ENCODE results near the gene SLC2A6. TPM values are rescaled to one million over a fixed set of nuclear protein-coding genes. Genes with fewer than 3 reads are reported as not detected.
A peak's percentile ranks its signal among the peaks of the same experiment; 100 is the strongest.
"Not testable (repeated sequence)": the region's sequence is repeated elsewhere in the genome, so short reads cannot be mapped to it uniquely, and the experiment has no call there.

The SLC2A6 gene
- polyA plus RNA-seq, 1 donor = 0.81 TPM

DNA sequence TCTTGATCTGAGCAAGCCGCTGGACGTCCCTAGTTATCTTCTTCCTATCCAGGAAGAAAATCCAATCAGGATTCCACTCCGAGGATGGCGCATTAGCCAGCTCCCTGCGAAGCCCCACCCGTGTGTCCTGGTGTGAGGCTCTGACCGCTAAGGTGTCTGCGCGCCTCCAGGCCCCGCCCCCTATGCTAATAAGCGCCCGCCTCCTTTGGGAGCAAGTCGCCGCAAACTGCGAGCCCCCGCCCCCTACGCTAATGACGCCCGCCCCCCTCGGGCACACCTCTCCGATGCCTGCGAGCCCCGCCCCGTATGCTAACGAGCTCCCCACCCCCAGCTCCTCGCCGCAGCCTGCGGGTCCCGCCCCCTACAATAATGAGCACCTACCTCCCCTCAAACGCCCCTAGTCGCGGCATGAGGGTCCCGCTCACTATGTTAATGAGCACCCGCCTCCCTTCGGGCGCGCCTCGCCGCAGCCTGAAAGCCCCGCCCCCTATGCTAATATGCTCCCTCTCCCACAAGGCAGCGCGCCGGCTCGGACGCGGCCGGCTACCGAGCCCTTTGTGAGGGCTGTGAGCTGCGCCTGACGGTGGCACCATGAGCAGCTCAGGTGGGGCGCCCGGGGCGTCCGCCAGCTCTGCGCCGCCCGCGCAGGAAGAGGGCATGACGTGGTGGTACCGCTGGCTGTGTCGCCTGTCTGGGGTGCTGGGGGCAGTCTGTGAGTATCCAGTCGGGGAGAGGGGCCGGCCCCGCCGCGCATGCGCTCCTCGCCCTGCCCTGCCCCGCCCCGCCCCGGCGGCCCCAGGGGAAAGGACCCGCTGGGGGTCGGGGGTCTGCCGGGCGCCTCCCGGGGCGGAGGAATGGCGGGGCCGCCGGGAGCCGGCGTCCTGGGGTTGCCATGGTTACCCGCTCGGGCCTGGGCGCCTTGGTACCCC, 19.2 kb downstream of the SLC2A6 start, which contains the start of gene CACFD1:
Gene CACFD1, plus strand, starts transcription at position 503 of the 929 bp plus-strand sequence. Its CDS starts 89 bp downstream, at position 592.
- DNase-seq = peak; percentile 93

DNA sequence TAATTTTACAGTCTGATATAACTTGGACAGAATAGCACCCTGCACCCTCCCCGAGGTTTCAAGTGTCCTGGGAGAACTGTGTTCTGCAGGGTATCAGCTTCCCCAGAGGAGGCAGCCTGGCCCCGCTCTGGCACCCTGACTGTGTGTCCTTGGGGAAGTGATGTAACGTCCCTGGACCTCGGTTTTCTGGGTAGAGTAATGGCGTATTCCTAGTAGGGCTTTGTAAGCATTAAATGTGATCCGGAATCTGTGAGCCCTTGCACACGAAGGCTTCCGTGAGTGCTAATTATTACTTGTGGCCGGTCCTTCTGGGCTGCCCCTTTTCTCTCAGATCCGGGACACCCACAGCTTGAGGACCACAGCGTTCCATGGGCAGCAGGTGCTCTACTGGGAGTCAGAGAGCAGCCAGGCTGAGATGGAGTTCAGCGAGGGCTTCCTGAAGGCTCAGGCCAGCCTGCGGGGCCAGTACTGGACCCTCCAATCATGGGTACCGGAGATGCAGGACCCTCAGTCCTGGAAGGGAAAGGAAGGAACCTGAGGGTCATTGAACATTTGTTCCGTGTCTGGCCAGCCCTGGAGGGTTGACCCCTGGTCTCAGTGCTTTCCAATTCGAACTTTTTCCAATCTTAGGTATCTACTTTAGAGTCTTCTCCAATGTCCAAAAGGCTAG, 20.1 kb downstream of the SLC2A6 start:
- no peak for DNase-seq

DNA sequence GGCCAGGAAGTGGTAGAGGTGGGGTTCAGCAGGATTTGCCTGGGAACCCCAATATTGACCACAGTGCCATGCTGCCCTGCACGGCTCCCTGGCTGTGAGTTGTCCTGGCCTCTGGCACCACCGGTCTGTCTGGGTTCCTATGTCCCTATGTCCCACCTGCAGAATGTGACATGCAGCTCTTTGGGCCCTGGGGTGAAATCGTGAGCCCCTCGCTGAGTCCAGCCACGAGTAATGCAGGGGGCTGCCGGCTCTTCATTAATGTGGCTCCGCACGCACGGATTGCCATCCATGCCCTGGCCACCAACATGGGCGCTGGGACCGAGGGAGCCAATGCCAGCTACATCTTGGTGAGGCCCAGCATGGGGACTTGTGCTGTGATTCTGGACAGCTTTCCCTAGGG, 21.2 kb downstream of the SLC2A6 start:
- DNase-seq = no peak

DNA sequence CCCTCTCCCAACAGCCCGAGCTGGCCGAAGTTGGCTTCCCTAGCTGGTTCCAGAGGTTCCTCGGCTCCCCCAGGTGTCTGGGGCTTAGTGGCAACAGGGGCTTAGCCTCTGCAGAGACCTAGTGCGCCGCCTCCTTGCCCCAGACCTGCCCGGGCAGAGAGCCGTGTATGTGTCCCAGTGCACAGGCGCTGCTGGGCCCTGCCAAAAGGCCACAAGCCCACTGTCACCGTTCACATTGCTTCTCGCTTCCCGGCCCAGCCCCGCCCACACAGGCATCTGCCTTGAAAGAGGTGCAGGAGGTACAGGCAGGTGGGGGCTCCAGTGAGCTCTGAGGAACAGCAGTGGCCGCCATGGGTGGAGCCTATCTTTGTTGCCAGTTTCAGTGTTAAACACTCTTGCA, 21.7 kb downstream of the SLC2A6 start:
- DNase-seq = no peak

DNA sequence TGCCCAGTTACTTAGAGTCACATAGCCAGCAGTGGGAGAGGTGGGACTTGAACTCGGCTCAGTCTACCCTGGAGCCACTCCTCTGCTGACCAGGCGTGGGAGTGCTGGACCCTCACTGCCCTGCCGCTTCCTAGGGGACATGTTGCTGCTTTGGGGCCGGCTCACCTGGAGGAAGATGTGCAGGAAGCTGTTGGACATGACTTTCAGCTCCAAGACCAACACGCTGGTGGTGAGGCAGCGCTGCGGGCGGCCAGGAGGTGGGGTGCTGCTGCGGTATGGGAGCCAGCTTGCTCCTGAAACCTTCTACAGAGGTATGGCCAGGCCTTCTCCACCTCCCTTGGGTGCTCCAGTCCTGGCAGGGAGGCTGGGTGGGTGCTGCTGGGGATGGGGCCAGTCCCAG, 22.5 kb downstream of the SLC2A6 start:
- DNase-seq = no peak

DNA sequence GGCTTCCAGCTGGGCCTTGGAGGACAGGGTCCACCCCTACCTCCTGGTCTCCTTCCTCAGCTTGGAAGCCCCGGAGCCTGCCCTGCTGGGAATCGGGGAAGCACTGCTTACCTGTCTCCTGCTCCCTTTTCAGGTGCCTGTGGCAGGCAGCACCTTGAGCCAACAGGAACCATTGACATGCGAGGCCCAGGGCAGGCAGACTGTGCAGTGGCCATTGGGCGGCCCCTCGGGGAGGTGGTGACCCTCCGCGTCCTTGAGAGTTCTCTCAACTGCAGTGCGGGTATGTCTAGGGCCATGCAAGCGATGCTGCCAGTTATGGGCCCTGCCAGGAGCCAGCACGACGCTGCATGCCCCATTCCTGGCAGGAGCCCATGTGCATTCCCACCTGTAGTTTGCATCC, 23.0 kb downstream of the SLC2A6 start:
- DNase-seq = no peak

DNA sequence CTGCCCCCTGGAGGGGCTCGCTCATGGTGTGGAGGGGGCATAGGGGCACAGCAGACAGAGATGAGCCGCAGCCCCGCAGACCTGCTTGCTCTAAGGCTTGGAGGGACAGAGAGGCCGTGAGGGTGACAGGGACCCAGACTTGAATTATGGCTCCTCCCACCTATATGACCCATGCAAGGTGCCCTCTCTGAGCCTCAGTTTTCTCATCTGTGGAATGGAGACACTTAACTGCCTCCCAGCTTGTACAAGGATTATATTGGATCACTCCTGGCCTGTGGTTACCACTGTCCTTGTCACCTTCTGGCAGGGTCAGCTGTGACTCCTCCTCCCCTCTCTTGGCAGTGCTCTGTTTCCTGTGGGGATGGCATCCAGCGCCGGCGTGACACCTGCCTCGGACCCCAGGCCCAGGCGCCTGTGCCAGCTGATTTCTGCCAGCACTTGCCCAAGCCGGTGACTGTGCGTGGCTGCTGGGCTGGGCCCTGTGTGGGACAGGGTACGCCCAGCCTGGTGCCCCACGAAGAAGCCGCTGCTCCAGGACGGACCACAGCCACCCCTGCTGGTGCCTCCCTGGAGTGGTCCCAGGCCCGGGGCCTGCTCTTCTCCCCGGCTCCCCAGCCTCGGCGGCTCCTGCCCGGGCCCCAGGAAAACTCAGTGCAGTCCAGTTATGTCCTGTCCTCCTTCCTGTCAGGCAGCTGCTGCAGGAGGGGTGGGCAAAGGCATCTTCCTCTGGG, 23.8 kb downstream of the SLC2A6 start:
- DNase-seq = no peak

DNA sequence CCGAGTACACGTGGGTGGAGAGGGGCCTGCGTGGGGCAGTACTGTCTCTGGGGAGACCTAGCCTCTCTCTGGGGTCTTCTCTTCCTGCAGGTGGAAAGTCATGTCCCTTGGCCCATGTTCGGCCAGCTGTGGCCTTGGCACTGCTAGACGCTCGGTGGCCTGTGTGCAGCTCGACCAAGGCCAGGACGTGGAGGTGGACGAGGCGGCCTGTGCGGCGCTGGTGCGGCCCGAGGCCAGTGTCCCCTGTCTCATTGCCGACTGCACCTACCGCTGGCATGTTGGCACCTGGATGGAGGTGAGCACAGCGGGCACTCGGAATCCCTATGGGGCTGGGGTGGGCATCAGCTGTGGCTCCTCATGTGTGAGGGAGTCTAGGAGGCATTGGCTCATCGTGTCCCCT, 24.6 kb downstream of the SLC2A6 start:
- DNase-seq = no peak

DNA sequence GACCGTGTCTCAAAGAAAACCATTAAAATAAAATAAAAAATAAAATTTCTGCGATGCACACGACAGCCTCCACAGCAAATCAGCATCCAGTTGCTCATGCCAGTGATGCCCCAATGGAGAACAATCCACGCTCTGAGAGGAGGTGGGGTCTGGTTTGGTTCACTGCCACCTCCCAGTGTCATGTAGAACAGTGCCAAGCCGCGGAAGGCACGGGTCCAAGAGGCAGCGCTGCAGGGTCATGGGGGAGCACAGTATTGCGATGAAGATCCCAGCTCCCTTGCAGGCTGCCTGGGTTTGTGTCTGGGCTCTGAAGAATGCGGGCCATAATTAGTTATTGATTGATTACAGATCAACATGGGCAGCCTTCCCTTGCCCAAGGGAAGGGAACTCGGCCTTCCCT, 25.2 kb downstream of the SLC2A6 start:
- no peak for DNase-seq

DNA sequence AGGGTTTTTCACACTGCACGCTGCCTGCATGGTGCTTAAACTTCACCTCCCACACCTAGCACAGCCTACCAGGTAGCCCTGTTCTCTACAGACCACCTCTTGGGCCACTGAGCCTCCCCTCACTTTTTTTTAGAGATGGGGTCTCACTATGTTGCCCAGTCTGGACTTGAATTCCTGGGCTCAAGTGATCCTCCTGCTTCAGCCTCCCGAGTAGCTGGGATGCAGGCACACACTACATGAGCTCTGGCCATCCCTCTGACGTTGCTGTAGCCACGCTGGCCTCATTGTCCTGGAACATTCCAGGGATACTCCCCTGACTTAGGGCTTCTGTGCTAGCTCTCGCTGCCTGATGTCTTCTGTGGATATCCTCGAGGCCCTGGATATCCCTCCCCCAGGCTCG, 26.3 kb downstream of the SLC2A6 start:
- DNase-seq = no peak

DNA sequence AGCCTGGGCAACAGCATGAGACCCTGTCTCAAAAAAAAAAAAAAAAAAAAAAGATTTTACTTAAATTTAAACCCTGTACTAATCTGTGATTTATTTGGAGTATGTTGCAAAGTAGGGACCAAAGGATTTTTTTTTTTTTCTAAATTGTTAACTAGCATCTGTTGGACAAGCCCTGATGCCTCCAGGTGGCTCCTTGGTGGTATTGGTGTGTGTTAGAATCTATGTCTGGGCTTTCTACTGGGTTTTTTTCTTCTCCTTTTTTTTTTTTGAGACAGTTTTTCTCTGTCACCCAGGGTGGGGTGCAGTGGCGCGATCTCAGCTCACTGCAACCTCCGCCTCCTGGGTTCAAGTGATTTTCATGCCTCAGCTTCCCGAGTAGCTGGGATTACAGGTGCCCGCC, 27.0 kb downstream of the SLC2A6 start:
- DNase-seq = not testable (repeated sequence)

DNA sequence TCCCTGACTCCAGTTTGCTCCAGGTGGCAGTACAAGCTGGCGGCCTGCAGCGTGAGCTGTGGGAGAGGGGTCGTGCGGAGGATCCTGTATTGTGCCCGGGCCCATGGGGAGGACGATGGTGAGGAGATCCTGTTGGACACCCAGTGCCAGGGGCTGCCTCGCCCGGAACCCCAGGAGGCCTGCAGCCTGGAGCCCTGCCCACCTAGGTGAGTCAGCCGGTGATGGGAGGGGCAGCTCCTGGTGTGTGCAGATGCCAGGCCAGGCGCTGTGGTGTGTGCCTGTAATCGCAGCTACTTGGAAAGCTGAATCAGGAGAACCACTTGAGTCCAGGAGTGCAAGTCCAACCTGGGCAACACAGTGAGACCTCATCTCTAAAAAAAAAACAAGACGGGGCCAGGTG, 29.1 kb downstream of the SLC2A6 start:
- no peak for DNase-seq

DNA sequence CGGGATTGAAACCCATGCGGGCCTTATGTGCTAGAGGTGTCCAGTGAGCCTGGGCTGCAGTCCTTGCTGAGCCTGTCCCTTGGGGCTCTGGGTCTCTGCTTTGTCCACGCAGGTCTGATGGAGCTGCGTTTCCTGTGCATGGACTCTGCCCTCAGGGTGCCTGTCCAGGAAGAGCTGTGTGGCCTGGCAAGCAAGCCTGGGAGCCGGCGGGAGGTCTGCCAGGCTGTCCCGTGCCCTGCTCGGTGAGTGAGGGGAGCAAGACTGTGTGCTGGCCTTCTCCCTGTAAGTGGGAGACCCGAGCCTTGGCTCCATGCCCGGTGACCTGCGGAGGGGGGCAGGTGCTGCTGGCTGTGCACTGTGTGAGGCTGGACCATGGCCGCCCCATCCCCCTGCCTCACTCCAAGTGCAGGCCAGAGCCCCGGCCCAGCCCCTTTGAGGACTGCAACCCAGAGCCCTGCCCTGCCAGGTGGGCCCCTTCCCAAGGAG, 30.4 kb downstream of the SLC2A6 start:
- DNase-seq = no peak

DNA sequence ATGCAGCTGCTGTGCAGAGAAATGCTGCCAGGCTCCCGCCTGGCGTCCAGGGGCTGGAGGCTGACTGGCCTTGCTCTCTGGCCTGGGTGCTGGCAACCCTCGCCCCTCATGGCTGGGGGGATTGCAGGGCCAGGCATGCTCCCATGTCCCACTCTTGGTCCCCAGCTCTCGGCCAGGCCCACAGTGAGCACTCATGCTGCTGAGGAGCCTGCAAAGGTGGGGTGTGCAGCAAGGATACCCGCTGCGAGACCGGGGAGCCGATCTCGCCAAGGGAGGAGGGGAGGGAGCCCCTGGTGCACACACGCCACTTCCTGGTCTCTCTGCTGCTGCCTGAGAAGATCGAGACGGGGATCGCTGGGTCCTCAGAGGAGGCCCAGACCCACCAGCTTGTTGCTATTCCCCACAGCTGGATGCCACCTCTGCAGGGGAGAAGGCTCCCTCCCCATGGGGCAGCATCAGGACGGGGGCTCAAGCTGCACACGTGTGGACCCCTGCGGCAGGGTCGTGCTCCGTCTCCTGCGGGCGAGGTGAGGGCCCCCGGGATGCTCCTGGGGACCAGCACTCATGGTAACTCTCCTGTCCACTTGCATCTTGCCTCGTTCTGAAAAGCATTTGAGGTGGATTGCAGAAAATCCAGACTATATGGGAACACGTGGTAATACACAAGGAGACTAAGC, 33.5 kb downstream of the SLC2A6 start:
- DNase-seq = no peak

DNA sequence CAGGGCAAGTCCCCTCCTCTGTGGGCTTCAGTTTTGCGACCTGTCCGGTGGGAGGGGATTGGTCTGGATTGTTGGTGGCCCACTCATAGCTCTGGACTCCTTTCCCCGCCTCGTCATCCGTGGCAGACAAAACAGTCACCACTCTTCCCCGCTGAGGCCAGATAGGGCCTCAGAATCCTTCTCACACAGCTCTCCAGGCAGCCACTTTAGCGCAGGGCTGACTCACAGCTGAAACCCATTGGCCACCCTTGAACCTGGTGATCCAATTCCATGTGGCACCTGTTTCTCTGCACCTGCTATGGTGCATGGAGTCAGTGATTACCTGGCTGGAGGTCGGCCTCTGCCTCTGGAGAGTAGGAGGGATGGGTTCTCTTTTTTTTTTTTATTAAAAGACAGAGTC, 34.9 kb downstream of the SLC2A6 start:
- no peak for DNase-seq

DNA sequence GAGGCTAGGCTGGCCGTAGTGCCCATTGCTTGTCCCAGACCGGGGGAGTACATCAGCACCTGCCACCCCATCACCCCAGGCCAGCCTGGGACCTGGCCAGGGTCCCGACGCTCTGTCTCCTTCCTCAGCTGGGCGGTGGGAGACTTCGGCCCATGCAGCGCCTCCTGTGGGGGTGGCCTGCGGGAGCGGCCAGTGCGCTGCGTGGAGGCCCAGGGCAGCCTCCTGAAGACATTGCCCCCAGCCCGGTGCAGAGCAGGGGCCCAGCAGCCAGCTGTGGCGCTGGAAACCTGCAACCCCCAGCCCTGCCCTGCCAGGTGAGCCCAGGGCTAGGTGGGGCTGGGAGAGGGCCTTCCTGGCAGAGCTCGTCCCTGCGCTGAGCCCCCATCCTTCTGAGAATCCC, 35.7 kb downstream of the SLC2A6 start:
- DNase-seq = no peak

DNA sequence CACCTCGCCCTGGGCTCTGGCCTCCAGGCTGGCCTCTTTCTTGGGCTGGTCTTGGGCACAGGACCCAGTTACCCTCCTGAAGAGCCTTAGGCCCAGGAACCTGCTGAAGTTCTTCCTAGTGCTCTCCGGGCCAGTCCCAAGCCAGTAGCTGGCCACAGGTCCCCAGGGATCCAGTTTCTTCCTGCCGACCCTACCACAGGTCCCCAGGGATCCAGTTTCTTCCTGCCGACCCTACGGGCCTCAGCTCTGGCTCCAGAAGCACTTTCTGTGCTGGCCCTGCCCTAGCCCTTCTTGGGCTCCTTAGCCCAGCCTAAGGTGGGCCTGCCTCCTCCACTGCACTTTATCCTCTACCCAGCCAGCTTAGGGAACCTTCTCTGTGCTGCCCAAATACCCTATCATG, 37.3 kb downstream of the SLC2A6 start:
- DNase-seq = no peak

DNA sequence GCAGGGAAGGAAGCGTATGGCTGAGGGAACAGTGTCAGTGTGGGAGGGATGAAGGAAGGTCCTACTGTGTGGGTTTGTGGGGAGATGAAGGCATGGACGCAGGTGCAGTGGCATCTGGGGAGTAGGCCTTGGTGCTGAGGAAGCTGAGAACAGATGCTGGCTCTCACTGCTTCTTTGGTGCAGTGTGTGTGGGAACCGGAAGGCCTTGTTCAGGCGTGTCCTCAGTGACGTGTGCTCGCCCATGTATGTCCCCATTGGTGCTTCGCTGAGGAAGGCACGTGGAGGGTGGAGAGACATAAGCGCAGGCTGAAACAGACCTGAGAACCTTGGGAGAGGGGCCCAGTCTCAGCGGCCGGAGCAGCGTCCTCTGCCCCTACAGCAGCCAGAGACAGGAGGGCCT, 38.0 kb downstream of the SLC2A6 start:
- no peak for DNase-seq

DNA sequence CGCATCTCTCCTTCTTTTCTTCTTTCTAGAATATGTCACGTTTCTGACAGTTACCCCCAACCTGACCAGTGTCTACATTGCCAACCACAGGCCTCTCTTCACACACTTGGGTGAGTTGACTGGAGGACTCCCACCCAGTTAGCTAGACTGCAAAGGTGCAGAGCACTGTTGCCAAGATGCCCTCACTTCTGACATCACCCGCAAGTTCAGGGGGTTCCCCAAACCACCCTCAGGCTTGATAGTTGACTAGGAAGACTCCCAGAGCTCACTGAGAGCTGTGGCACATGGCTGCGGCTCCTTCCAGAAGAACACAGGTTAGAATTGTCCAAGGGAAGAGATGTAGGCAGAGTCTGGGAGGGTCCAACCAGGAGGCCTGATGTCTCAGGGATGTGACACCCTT, 39.6 kb downstream of the SLC2A6 start:
- DNase-seq = no peak

DNA sequence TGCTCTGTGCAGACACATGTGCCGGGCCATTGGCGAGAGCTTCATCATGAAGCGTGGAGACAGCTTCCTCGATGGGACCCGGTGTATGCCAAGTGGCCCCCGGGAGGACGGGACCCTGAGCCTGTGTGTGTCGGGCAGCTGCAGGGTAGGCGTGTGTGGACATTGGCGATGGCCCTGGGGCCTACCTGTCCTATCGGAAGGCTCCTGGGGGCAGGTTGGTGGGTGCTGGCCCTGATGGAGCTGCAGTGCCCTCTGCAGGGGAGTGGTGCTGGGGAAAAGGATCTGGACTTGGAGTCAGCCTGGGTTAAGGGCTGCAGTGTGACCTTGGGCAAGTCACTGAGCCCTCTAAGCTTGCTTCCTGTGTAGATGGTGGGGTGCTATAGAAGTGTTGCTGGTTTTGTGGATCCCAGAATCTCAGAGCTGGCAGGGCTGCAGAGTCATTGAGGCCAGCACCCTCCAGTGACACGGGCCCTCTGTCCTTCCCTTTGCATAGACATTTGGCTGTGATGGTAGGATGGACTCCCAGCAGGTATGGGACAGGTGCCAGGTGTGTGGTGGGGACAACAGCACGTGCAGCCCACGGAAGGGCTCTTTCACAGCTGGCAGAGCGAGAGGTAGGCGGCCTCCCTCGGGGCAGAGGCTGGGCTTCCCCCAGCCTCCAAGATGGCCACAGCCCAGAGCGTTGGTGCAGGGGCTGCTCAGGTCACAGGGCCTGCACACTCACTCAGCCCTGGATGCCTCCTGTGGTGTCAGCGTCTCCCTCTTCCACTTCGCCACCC, 41.0 kb downstream of the SLC2A6 start:
- DNase-seq = no peak

DNA sequence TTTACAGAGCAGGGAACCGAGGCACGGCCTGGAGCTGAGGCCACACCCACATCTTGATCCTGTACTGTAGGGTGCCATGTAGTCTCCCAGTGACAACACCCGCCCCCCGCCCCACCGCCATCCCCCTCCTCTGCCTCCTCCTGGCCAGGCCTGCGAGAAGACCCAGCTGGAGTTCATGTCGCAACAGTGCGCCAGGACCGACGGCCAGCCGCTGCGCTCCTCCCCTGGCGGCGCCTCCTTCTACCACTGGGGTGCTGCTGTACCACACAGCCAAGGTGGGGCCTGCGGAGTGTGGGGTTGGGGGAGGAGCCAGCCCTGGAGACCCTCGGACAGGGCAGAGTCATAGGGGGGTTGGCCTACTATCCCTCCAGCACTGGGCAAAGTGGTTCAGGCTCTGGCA, 42.2 kb downstream of the SLC2A6 start:
- DNase-seq = no peak

DNA sequence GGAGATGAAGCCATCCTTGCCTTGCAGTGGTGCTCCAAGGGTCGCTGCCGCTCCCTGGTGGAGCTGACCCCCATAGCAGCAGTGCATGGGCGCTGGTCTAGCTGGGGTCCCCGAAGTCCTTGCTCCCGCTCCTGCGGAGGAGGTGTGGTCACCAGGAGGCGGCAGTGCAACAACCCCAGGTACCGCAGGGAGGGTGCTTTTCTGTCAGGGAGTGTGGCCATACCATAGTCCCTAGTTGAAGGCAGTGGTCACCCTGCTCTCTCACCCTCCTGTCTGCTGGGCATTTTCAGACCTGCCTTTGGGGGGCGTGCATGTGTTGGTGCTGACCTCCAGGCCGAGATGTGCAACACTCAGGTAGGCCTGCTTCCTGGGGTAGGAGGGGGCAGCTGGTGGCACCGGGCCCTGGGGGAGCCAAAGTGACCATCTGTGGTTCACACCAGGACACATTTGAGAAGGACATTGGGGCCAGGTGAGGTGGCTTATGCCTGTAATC, 45.5 kb downstream of the SLC2A6 start:
- no peak for DNase-seq

All from hindlimb muscle (tissue), 1 donor.